ENCODE measurements around the gene C4BPA.

GRCh38 chr1:207055386-207056001 lies 48.5 kb upstream of the C4BPA start:
- TF ChIP-seq CTCF (IDR thresholded peaks at IDR 0.05) (no peak), JUN (IDR thresholded peaks at IDR 0.05) (no peak), CBX2 (IDR thresholded peaks at IDR 0.05; ENCODE audit: borderline replicate concordance, low read depth) (no peak)
